NCI-H1105 (cell line): ENCODE measurements around the gene SHD.
"Not testable (repeated sequence)": the region's sequence is repeated elsewhere in the genome, so short reads cannot be mapped to it uniquely, and the experiment has no call there.

Source experiments
- DNase-seq: peaks from one replicate; lab custom pipeline; 2025; lab: John Stamatoyannopoulos, UW

The SHD gene

DNA sequence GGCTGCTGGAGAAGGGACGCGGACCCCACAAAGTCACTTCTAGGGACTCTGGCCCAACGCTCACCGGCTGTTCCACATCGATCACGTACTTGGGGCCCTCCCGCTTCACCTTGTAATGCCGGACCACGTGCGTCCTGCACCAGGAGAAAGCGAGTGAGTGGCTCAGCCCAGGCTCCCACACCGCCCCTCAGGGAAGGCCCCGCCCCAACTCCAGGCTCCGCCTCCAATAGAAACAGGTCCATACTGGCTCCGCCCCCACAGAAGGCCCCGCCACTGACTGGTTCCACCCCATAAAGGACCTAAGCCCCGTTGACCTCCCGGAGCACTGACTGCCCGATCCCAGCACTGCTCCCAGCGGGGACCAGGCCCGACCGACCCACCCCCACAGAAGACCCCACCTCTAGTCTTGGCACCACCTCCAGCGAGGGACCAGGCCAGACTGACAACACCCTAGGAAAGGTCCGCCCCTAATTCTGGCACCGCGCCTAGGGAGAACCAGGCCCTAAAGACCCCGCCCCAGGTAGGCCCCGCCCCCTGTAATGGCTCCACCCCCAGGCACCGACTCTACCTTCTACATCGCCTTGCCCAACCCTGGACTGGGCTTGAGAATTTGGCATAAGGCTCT, 48.3 kb downstream of the SHD start:
- DNase-seq: no peak

DNA sequence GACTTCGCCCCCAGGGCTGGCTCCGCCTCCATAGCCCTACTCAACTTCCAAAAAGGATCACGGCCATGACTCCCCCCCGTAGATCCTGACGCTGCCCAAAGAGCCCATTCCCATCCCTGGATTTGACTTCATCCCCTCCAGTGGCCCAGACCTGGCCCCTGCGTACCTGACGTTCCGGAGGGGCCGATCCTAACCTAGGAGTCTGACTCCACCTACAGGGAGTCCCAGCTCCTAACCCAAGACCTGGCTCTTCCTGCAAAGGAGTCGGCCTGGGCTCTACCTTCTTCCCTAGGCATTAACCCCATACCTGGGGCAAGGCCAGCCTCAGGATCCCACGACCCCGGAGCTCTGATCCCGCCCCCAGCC, 48.8 kb downstream of the SHD start:
- no peak for DNase-seq

DNA sequence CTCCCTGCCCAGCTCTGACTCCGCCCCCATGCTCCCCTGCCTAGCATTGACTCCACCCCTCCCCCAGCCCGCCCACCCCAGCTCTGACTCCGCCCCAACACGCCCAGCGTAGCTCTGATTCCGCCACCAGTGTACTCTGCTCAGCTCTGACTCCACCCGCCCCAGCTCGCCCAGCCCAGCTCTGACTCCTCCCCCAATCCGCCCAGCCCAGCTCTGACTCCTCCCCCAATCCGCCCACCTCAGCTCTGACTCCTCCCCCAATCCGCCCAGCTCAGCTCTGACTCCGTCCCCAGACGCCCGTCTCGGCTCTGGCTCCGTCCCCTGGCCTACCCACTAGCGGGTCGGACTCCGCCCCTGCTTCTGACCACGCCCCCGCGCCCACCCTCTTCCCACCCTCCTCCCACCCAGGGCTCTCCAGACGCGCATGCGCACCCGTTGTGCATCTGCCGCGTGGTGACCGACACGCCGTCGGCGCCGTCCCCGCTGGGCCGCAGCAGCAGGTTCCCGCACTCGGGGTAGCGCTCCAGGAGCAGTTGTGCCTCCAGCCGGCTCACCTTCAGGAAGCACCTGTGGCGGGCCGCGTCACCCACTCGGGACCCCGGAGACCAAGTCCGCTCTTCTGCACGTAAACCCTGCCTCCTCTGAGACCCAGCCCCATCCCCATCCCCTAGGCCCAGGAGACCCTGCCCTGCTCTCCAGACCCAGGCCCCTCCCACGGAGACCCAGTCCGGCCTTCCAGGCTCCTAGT, 49.4 kb downstream of the SHD start:
- no peak for DNase-seq

DNA sequence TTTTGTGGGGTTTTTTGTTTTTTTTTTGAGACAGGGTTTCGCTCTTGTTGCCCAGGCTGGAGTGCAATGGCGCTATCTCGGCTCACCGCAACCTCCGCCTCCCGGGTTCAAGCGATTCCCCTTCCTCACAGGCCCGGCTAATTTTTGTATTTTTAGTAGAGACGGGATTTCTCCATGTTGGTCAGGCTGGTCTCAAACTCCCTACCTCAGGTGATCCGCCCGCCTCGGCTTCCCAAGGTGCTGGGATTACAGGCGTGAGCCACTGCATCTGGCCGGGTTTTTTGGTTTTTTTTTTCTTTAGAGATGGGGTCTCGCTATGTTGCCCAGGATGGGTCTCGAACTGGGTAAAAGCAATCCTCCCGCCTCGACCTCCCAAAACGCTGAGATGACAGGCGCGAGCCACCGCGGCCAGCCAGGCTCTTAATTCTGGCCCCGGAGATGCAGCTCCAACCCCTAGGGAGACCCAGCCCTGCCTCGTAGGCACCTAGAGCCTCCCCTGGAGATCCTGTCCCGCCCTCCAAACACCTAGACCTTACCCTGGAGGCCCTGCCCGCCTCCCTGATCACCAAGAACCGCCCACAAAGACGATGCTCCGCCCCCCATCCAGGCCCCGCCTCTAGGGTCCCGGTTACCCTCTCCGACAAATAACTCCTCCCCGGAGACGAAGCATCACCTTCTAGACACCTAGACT, 50.1 kb downstream of the SHD start:
- not testable (repeated sequence) for DNase-seq

DNA sequence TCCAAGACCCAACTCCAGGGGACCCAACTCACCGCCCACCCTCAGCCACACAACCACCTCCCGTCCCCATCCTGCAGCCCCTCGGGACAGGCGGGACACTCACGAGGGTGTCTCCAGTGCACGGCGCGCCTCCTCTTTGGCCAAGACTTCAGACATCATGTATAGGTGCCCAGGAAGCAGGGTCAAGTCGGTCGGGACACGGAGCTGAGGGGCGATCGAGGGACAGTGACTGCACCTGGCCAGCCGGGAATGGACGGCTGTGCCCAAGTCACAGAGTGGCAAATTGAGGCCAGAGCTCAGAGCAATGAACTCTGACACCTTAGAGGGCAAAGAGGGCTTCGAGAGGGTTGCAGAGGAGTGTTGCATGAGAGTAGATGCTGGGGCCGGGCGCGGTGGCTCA, 50.8 kb downstream of the SHD start:
- no peak for DNase-seq

DNA sequence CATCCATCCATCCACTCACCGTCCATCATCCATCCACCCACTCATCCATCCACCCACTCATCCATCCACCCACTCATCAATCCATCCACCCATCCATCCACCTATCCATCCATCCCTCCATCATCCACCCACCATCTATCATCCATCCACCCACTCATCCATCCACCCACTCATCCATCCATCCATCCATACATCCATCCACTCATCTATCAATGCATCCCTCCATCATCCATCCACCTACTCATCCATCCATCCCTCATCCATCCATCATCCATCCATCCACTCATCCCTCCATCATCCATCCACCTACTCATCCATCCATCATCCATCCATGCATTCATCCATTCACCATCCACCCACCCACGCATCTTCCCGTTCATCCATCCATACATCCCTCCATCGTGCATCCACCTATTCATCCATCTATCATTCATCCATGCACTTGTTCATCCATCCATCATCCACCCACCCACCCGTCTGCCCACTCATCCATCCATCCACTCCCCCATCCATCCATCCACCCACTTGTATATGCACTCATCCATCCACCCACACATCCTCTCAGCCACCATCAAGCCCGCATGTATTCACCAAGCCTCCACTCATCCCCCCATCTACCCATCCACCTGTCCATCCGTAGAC, 56.0 kb downstream of the SHD start:
- no peak for DNase-seq

DNA sequence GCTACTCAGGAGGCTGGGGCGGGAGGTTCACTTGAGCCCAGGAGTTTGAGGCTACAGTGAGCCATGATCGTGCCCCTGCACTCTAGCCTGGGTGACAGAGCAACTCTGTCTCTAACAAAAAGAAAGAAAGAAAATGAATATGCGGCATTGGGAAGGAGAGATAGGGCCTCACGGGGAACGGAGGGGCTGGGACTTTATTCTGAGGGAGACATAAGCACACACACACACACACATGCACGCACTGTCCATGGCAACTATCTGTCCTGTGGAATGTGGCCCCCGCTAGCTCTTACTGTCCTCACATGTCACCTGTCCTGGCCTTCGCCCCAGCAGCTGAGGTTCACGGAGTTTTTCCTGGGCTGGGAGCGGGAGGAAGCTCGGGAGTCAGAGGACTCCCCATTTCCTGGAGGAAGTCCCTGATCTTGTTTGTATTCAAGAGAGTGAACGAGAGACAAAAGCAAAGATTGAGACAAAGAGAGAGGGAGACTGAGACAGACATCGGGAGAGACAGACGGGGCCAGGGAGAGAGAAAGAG, 58.9 kb downstream of the SHD start:
- DNase-seq: no peak

DNA sequence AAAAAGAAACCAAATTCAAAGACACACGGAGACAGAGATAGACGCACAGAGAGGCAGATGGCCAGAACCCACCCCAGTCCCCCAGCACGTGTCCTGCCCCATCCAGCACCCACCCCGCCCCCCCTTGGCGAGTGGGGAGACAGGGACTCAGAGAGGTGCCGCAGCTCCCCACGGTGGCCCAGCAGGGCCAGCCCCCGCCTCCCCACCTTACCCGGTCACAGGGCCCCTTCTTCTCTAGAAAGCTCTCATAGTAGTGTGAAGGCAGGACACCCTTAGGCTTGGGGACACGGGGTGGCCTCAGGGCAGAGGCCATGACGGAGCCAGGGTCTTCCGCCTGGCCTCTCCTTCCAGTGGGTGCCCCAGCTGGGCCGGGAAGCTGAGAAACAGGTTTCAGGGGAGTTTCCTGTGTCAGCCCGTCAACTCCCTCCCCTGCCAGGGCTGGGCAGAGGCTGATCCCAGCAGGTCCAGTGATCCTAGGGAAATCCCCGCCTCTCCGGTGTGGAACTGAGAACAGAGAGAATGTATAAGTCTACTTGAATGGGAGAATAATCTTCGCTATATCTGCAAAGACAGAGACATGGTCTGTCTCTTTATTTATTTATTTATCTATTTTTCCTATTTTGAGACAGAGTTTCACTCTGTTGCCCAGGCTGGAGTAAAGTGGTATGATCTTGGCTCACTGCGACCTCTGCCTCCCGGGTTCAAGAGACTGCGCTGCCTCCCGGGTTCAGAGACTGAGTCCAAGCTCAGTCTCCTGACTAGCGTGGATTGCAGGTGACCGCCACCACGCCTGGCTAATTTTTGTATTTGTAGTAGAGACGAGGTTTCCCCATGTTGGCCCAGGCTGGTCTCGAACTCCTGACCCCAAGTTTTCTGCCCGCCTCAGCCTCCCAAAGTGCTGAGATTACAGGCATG, 59.6 kb downstream of the SHD start, which contains the start of gene STAP2:
Gene STAP2, minus strand, starts transcription at position 387 of the 915 bp plus-strand sequence. Its CDS starts 74 bp downstream, at position 313.
- DNase-seq: no peak
